Measurements from ENCODE around the gene ATCAY. TPM values are rescaled to one million over a fixed set of nuclear protein-coding genes. Genes with fewer than 3 reads are reported as not detected.
"Not testable (repeated sequence)": the region's sequence is repeated elsewhere in the genome, so short reads cannot be mapped to it uniquely, and the experiment has no call there.

The ATCAY gene
- polyA plus RNA-seq, 3 donors, result 0.15 to 0.70 (median 0.44) TPM

DNA sequence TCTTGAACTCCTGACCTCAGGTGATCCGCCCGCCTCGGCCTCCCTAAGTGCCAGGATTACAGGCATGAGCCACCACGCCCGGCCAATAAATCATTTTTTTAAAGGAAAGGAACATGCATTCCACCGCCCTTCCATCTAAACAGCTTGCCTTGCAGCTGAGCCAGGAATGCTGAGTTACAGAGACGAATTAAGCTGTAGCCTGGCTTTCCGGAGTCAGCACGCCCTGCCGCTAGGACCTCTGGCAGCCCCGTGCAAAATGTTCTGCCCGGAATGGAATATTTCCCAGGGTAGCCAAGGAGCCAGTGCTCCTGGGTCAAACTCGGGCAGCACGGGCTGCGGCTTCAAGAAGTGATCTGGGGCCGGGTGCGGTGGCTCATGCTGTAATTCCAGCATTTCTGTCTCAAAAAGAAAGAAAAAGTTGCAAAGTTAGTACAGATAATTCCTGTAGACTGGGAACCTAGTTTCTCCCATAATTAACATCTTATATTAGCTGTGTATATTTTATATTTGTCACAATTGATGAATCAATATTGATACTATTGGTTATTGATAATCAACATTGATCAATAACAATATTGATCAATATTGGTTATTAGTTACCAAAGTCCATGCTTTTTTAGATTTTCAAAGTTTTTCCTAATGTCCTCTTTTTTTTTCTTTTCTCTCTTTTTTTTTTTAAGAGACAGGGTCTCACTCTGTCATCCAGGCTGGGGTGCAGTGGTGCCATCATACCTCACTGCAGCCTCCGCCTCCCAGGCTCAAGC lies 19.2 kb downstream of the ATCAY start:
- no peak for DNase-seq

DNA sequence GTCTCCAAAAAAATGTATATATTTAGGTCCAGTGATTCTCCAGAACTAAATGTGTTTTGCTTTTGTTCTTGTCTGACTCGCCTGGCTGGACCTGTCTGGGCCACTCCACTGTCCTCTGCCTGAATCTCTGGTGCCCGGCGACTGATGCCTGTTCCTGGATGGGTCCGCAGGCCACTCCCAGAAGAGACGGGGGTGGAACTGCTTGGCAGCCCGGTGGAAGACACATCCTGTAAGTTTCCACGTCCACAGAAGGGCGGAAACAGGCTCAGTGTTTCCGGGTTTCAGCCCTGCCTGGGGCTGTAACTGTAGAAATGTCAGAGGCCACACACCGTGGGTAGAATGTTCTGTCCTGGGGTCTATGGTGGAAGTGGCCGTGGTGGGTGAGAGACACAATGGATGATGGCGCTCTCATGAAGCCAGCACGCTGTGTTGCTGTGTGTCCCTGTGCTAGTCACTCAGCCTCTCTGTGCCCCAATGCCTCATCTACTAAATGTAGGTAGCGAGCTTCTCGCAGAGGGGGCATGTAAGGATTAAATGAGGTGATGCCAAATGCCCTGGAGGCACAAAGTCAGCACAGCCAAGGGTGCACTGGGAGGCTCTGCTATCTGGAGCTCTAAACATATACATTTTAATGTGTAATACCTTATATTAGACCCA lies 22.0 kb downstream of the ATCAY start:
- no peak for DNase-seq

GRCh38 chr19:3904233-3904632 lies 23.7 kb downstream of the ATCAY start:
- no peak for DNase-seq

GRCh38 chr19:3907626-3908265 lies 27.3 kb downstream of the ATCAY start:
- DNase-seq, result no peak

DNA sequence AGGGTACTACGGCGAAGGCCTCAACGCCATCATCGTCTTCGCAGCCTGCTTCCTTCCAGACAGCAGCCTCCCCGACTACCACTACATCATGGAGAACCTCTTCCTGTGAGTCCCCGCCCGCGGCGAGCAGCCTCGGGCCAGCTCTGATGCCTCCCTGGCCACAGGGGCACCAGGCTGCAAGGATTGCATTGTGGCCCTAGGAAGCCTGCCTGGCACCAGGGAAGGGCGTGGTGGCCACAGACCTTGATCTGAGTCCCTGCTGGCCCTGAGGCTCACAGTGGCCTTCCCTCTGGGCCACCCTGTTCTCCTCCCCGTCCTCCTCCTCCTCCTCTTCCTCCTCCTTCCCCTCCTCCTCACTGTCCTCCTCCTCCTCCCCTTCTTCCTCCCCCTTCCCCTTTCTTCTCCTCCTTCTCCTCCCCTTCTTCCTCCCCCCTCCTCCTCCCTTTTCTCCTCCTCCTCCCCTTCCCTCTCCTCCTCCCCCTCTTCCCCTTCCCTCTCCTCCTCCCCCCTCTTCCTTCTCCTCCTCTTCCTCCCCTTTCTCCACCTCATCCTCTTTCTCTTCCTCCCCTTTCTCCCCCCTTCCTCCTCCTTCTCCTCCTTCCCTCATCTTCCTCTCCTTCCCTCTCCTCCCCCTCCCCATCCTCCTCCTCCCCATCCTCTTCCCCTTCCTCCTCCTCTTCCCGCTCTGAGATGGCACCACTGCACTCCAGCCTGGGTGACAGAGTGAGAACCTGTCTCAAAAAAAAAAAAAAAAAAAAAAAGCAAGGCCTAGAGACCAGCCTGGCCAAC lies 28.0 kb downstream of the ATCAY start:
- DNase-seq, result no peak

DNA sequence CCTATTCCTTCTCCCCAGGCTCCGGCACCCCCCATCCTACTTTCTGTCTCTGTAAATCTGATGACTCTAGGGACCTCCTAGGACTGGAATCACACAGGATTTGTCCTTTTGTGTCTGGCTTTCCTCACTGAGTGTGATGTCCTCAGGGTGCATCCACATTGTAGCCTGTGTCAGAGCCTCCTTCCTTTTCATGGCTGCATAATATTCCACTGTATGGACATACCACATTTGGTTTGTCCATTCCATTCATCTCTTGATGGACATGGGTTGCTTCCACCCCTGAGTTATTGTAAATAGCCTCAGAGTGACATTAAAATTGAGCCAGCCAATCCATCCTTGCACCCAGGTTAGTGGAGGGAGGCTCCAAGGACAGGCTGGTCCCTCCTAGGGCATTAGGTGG lies 29.6 kb downstream of the ATCAY start:
- DNase-seq, result no peak

DNA sequence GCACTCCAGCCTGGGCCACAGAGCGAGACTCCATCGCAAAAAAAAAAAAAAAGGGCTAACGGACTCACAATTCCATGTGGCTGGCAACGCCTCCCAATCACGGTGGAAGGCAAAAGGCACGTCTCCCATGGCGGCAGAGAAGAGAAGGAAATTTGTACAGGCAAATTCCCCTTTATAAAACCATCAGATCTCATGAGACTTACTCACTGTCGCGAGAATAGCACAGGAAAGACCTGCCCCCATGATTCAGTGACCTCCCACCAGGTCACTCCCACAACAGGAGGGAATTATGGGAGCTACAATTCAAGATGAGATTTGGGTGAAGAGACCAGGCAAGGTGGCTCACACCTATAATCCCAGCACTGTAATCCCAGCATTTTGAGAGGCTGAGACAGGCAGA lies 33.7 kb downstream of the ATCAY start:
- no peak for DNase-seq

- DNase-seq, result no peak
These were observed 35.5 kb downstream of the ATCAY start for GRCh38 chr19:3916033-3916432.

GRCh38 chr19:3919793-3920192 lies 39.3 kb downstream of the ATCAY start:
- DNase-seq, result no peak

DNA sequence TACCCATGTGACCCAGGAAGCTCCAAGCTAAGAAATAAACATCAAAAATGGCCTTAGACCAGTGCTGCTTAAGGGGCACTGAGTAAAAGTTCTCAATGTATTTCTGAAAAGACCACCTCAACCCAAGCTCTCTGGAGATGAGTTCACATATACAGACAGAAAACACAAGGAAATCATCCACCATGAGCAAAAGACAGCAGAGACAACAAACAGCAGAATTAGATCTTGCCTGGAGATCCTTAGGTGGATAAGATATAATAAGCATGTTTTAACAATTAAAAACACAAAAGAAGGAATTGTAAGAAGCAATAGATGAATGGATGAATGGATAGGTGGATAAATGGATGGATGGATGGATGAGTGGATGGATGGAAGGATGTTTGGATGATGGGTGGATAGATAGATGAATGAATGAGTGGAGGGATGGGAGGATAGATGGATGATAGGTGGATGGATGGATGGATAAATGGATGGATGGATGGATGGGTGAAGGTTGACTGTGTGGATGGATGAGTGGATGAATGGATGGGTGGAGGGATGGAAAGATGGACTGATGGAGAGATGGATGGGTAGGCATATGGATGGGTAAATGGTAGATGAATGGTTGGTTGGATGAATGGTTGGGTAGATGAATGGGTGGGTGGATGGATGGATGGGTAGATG lies 42.7 kb downstream of the ATCAY start:
- no peak for DNase-seq

GRCh38 chr19:3923912-3924311 lies 43.4 kb downstream of the ATCAY start:
- no peak for DNase-seq

- DNase-seq, result no peak
These were observed 50.6 kb downstream of the ATCAY start for GRCh38 chr19:3931041-3931440.

DNA sequence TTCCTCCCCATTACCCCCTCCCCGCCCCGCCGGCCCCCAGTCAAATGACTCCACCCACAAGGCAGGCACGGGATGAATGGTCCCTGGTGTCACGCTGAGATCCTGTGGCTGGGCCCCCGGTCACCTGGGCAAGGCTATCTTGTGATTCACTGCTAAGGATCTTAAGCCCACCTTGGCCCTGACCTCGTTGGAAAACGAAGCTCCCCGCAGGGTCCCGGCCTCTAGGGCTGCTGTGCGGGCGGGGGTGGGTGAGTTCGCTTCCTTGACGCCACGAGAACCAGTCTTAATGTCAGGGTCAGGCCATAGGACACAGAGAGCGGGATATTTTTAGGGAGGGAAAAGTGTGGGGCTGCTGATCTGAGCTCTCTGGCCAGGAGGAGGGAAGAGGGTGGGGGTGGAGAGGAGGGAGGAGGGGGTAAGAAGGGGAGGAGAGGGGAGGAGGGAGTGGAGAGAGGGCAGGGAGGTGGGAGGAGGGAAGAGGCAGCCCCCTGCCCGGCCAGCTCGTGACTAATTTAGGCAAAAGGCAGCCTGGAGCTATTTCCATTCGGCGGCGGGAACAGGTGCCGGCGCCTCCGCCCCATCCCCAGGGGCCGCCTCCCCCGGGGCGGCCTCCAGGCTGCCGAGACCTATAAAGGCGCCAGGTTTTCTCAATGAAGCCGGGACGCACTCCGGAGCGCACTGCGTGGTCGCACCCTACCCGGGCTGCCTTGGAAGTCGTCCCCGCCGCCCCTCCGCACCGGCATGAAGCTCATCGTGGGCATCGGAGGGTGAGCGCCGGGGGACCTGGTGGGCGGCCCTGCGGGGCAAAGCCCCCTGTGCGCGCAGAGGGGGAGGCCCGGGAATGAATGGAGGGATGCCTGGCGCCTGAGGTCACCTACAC lies 52.7 kb downstream of the ATCAY start, which contains the start of gene NMRK2:
Gene NMRK2, plus strand, starts transcription at position 139 of the 880 bp plus-strand sequence. Its CDS starts 603 bp downstream, at position 742.
- DNase-seq, result no peak

DNA sequence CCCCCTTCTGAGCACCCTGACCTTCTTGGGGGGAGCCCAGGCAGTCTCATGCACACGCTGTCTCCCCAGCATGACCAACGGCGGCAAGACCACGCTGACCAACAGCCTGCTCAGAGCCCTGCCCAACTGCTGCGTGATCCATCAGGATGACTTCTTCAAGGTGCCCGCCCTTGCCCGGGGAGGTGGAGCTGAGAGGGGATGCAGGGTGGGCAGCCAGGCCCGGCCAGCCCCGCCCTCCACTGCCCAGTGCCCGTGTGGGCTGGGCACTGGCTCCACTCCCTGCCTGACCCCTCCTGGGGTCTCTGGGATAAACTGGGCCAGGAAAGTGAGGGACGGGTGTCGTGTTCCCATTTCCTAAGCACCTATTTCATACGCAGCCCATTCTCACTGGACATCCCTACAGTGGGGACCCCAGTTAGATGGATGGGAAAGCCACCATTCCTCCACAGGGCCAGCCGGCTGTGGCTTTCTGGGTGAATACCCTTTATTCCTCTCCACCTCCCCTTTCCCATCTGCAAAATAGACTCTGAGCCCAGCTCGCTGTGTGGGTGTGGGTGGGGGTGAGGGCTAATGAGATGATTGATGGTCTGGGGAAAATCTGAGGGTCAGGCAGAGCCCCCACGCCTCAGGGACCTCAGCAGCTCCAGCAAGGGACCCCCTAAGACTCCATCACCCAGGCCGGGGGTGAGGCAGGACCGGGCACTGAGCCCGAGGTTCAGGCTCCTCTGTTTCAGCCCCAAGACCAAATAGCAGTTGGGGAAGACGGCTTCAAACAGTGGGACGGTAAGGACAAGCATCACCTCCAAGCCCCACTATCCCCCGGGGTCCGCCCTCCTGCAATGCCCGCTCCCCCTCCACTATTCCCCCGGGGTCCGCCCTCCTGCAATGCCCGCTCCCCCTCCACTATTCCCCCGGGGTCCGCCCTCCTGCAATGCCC lies 56.3 kb downstream of the ATCAY start:
- no peak for DNase-seq

GRCh38 chr19:3938300-3938950 lies 57.9 kb downstream of the ATCAY start:
- DNase-seq, result not testable (repeated sequence)

- DNase-seq, result no peak
These were observed 62.4 kb downstream of the ATCAY start for GRCh38 chr19:3942790-3943409.

GRCh38 chr19:3944018-3944721 lies 63.7 kb downstream of the ATCAY start:
- DNase-seq, result no peak

DNA sequence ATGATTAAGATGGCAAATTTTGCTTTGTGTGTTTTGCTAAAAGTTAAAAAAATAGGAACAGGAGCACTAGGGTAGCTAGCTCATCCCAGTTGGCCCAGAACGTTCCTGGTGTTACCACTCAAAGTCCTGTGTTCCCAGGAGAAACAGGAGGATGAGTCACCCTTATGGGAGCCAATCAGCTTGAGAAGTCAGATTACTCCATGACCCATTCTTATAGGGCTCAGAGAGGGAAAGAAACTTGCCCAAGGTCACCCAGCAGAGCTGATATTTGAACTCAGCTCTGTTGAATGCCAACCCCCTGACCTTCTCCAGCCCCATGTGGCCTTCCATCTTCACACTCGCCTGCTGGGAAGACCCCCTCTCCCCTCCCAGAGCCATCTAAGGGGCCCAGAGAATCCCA lies 65.4 kb downstream of the ATCAY start:
- DNase-seq, result no peak

All from renal pelvis (tissue), 4 donors.